Body of pancreas (tissue), 4 donors: ENCODE results near the gene ENG.

Source experiments
- POLR2A ChIP-seq, 3 donors: fragments of 450-650 bp; IDR thresholded peaks; one replicate each; pipeline ENCODE4 v1.6.1; 2016; ENCODE audit warnings: antibody characterized with exemption in 3 of 3, mild to moderate bottlenecking in 2 of 3
- TF ChIP-seq, protein P1 (sequence below), 7 experiments: fragments of 450-650 bp in 4 of 7; fragments of 200-600 bp in 3 of 7; sonication (generic) in 3 of 7; IDR thresholded peaks; one replicate each; pipeline ENCODE4 v1.5.1; 2016 to 2019; ENCODE audit warnings: antibody characterized with exemption in 7 of 7

GRCh38 chr9:127765418-127765817 is 89.0 kb downstream of the ENG start:
- TF ChIP-seq POLR2A (IDR thresholded peaks at IDR 0.05), result no peak
- TF ChIP-seq, protein P1, sequence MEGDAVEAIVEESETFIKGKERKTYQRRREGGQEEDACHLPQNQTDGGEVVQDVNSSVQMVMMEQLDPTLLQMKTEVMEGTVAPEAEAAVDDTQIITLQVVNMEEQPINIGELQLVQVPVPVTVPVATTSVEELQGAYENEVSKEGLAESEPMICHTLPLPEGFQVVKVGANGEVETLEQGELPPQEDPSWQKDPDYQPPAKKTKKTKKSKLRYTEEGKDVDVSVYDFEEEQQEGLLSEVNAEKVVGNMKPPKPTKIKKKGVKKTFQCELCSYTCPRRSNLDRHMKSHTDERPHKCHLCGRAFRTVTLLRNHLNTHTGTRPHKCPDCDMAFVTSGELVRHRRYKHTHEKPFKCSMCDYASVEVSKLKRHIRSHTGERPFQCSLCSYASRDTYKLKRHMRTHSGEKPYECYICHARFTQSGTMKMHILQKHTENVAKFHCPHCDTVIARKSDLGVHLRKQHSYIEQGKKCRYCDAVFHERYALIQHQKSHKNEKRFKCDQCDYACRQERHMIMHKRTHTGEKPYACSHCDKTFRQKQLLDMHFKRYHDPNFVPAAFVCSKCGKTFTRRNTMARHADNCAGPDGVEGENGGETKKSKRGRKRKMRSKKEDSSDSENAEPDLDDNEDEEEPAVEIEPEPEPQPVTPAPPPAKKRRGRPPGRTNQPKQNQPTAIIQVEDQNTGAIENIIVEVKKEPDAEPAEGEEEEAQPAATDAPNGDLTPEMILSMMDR (IDR thresholded peaks at IDR 0.05), result no peak
